K562 (cell line): ENCODE results near the gene LDLR. TPM values are rescaled to one million over a fixed set of nuclear protein-coding genes. Genes with fewer than 3 reads are reported as not detected.

Experiments used
- ATF1 ChIP-seq, 2 experiments: fragments of 450-650 bp in 1 of 2; IDR thresholded peaks; 2 replicates each; pipeline ENCODE4 v1.6.1; 2016; ENCODE audit warnings: missing compliant biosample characterization in 1 of 2, missing genetic modification characterization in 1 of 2
- BRD4 ChIP-seq: fragments of 200-600 bp; sonication (generic); IDR thresholded peaks from 2 replicates; pipeline ENCODE4 v1.6.1; 2017; ENCODE audit warnings: inconsistent platforms
- COPS2 ChIP-seq: fragments of 450-650 bp; conservative IDR thresholded peaks from 2 replicates; pipeline ENCODE4 v1.6.1; 2016; ENCODE audit warnings: mild to moderate bottlenecking, moderate library complexity
- CREBBP ChIP-seq: IDR thresholded peaks from one replicate; pipeline ENCODE4 v1.6.1; 2012; ENCODE audit warnings: low read depth, mild to moderate bottlenecking, control low read depth, inconsistent platforms, low read length
- ESRRA ChIP-seq: fragments of 450-650 bp; IDR thresholded peaks from 2 replicates; pipeline ENCODE4 v1.6.1; 2014; ENCODE audit warnings: low read depth, mild to moderate bottlenecking, moderate library complexity, borderline replicate concordance
- ETV5 ChIP-seq: sonication (generic); formaldehyde crosslinking; IDR thresholded peaks from 2 replicates; pipeline ENCODE4 v1.4.0; 2020; ENCODE audit warnings: low read depth, mild to moderate bottlenecking, missing genetic modification reagents
- HDAC3 ChIP-seq: fragments of 450-650 bp; IDR thresholded peaks from 2 replicates; pipeline ENCODE4 v1.6.1; 2018; ENCODE audit warnings: borderline replicate concordance, mild to moderate bottlenecking, moderate library complexity; ENCODE audit not compliant: partially characterized antibody
- HMG20B ChIP-seq: fragments of 250-450 bp; sonication (Bioruptor Pico); IDR thresholded peaks from 2 replicates; pipeline ENCODE4 v1.5.0; 2021; ENCODE audit warnings: mild to moderate bottlenecking
- SAP30 ChIP-seq: fragments of 200-600 bp; sonication (generic); IDR thresholded peaks from 2 replicates; pipeline ENCODE4 v1.6.1; 2012; ENCODE audit warnings: borderline replicate concordance, low read depth, mild to moderate bottlenecking, moderate library complexity, low read length, control low read depth, inconsistent platforms; ENCODE audit not compliant: insufficient read depth, poor library complexity, severe bottlenecking
- SMARCA4 ChIP-seq: fragments of 450-650 bp; IDR thresholded peaks from 2 replicates; pipeline ENCODE4 v1.6.1; 2016
- TAF15 ChIP-seq: fragments of 200-400 bp; formaldehyde crosslinking; IDR thresholded peaks from 2 replicates; pipeline ENCODE4 v1.6.1; 2017; ENCODE audit warnings: mild to moderate bottlenecking, low read depth, low read length, moderate library complexity
- TBL1XR1 ChIP-seq, 2 experiments: IDR thresholded peaks; 2 replicates each; pipeline ENCODE4 v1.6.1; 2012; ENCODE audit warnings: improper control_type of control experiment in 2 of 2, low read length in 2 of 2, mild to moderate bottlenecking in 1 of 2
- TRIM24 ChIP-seq, 2 experiments: fragments of 450-650 bp; IDR thresholded peaks; 2 replicates each; pipeline ENCODE4 v1.6.1; 2016
- XRCC4 ChIP-seq: IDR thresholded peaks from one replicate; pipeline ENCODE4 v1.6.1; 2011; ENCODE audit not compliant: insufficient read depth, insufficient read length; ENCODE audit errors: extremely low read depth
- ZNF707 ChIP-seq: fragments of 250-450 bp; sonication (Bioruptor Pico); conservative IDR thresholded peaks from 2 replicates; pipeline ENCODE4 v1.8.0; 2022; ENCODE audit warnings: inconsistent platforms, mild to moderate bottlenecking, moderate library complexity
- ZNF764 ChIP-seq: fragments of 250-450 bp; sonication (Bioruptor Pico); IDR thresholded peaks from 2 replicates; pipeline ENCODE4 v1.4.0; 2020; ENCODE audit warnings: low read depth, mild to moderate bottlenecking, moderate library complexity
- polyA plus RNA-seq, 8 experiments: library from polyadenylated mRNA; depleted of rRNA in 4 of 8; stranded (reverse) in 5 of 8; unstranded in 3 of 8; fragments of >200 nt; fragmentation: Nextera tagmentation in 2 of 8; fragmentation: Illumina TruSeq in 1 of 8; extraction: Ambion mirVana in 2 of 8; extraction: Trizol in 1 of 8; gene quantifications; 2 replicates each; pipeline versions ENCODE4 v1.2.1 to v1.2.3, GENCODE V29; 2011 to 2014; ENCODE audit warnings: inconsistent platforms in 1 of 8, missing spikeins in 1 of 8
- total RNA-seq, 7 experiments: library from RNA; depleted of rRNA in 6 of 7; stranded (reverse); fragments of >200 nt in 6 of 7; fragmentation: Illumina TruSeq in 2 of 7; extraction: Trizol in 2 of 7; gene quantifications; 2 replicates each; pipeline versions ENCODE4 v1.2.1 to v1.2.3, GENCODE V29; 2011 to 2021; ENCODE audit warnings: low replicate concordance in 1 of 7
- TF ChIP-seq, protein P1 (sequence below): sonication (generic); formaldehyde crosslinking; IDR thresholded peaks from 2 replicates; pipeline ENCODE4 v1.8.0; 2022; ENCODE audit warnings: mild to moderate bottlenecking, missing genetic modification reagents
- TF ChIP-seq, protein P2 (sequence below): fragments of 250-450 bp; sonication (Bioruptor Pico); IDR thresholded peaks from 2 replicates; pipeline ENCODE4 v1.8.0; 2021; ENCODE audit warnings: moderate library complexity, mild to moderate bottlenecking, inconsistent platforms
- TF ChIP-seq, protein P3 (sequence below): sonication (generic); IDR thresholded peaks from 2 replicates; pipeline ENCODE4 v1.6.1; 2016
- TF ChIP-seq, protein P4 (sequence below): fragments of 250-450 bp; sonication (Bioruptor Pico); IDR thresholded peaks from 2 replicates; pipeline ENCODE4 v1.8.0; 2022; ENCODE audit warnings: moderate library complexity, mild to moderate bottlenecking, inconsistent platforms
- TF ChIP-seq, protein P5 (sequence below): sonication (generic); formaldehyde crosslinking; IDR thresholded peaks from 2 replicates; pipeline ENCODE4 v1.8.0; 2022; ENCODE audit warnings: mild to moderate bottlenecking, low read depth, missing genetic modification reagents
- TF ChIP-seq, protein P6 (sequence below), 3 experiments: fragments of 200-800 bp in 1 of 3; sonication (Bioruptor generic) in 1 of 3; sonication (generic) in 1 of 3; formaldehyde crosslinking in 1 of 3; IDR thresholded peaks; 2 replicates each; pipeline versions ENCODE4 v1.6.1 to v1.8.0; 2016 to 2022; ENCODE audit warnings: mild to moderate bottlenecking in 2 of 3, missing compliant biosample characterization in 2 of 3, missing genetic modification characterization in 2 of 3, missing genetic modification reagents in 1 of 3

LDLR gene
- total and polyA plus RNA-seq, 9 of the 15 experiments (the other 6 are each of a cell fraction or from before 2014, with no cell fraction given), result 19.9 to 114 (median 56.3) TPM

DNA sequence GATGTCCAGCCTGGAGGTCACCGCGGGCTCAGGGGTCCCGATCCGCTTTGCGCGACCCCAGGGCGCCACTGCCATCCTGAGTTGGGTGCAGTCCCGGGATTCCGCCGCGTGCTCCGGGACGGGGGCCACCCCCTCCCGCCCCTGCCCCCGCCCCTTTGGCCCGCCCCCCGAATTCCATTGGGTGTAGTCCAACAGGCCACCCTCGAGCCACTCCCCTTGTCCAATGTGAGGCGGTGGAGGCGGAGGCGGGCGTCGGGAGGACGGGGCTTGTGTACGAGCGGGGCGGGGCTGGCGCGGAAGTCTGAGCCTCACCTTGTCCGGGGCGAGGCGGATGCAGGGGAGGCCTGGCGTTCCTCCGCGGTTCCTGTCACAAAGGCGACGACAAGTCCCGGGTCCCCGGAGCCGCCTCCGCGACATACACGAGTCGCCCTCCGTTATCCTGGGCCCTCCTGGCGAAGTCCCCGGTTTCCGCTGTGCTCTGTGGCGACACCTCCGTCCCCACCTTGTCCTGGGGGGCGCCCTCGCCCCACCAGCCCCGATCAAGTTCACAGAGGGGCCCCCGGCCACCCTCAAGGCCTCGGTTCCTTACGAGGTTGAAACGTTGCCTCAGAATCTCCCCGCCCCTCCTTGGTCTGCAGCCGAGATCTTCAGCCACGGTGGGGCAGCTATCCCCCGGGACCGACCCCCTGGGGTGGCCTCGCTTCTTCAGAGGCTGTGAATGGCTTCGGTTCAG, 1.2 kb downstream of the LDLR start (continued):
- no peak for TF ChIP-seq HDAC3
- no peak for TF ChIP-seq BRD4
- no peak for TF ChIP-seq CREBBP
- no peak for TF ChIP-seq SMARCA4
- TF ChIP-seq, protein P1, sequence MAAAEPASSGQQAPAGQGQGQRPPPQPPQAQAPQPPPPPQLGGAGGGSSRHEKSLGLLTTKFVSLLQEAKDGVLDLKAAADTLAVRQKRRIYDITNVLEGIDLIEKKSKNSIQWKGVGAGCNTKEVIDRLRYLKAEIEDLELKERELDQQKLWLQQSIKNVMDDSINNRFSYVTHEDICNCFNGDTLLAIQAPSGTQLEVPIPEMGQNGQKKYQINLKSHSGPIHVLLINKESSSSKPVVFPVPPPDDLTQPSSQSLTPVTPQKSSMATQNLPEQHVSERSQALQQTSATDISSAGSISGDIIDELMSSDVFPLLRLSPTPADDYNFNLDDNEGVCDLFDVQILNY (CRISPR knock-in tag), result no peak
- TF ChIP-seq XRCC4, result no peak
- TF ChIP-seq, protein P2, sequence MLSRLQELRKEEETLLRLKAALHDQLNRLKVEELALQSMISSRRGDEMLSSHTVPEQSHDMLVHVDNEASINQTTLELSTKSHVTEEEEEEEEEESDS (CRISPR knock-in tag), result no peak
- no peak for TF ChIP-seq ESRRA
- 0 out of 2 replicates have a peak, but pooled peaks have one; percentile 19 for TF ChIP-seq ETV5 (CRISPR knock-in tag)
- TF ChIP-seq, protein P3, sequence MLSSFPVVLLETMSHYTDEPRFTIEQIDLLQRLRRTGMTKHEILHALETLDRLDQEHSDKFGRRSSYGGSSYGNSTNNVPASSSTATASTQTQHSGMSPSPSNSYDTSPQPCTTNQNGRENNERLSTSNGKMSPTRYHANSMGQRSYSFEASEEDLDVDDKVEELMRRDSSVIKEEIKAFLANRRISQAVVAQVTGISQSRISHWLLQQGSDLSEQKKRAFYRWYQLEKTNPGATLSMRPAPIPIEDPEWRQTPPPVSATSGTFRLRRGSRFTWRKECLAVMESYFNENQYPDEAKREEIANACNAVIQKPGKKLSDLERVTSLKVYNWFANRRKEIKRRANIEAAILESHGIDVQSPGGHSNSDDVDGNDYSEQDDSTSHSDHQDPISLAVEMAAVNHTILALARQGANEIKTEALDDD, result no peak
- no peak for TF ChIP-seq TRIM24 (IDR thresholded peaks at IDR 0.05)
- TF ChIP-seq ZNF707, result no peak
- TF ChIP-seq, protein P4, sequence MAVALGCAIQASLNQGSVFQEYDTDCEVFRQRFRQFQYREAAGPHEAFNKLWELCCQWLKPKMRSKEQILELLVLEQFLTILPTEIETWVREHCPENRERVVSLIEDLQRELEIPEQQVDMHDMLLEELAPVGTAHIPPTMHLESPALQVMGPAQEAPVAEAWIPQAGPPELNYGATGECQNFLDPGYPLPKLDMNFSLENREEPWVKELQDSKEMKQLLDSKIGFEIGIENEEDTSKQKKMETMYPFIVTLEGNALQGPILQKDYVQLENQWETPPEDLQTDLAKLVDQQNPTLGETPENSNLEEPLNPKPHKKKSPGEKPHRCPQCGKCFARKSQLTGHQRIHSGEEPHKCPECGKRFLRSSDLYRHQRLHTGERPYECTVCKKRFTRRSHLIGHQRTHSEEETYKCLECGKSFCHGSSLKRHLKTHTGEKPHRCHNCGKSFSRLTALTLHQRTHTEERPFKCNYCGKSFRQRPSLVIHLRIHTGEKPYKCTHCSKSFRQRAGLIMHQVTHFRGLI (CRISPR knock-in tag), result no peak
- TF ChIP-seq ZNF764 (CRISPR knock-in tag), result no peak
- no peak for TF ChIP-seq COPS2
- no peak for TF ChIP-seq ATF1 (CRISPR knock-in tag; IDR thresholded peaks at IDR 0.05)
- TF ChIP-seq ATF1 (tag; IDR thresholded peaks at IDR 0.05), result peak; percentile 34
- TF ChIP-seq TAF15, result no peak
- TF ChIP-seq, protein P5, sequence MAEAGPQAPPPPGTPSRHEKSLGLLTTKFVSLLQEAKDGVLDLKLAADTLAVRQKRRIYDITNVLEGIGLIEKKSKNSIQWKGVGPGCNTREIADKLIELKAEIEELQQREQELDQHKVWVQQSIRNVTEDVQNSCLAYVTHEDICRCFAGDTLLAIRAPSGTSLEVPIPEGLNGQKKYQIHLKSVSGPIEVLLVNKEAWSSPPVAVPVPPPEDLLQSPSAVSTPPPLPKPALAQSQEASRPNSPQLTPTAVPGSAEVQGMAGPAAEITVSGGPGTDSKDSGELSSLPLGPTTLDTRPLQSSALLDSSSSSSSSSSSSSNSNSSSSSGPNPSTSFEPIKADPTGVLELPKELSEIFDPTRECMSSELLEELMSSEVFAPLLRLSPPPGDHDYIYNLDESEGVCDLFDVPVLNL (CRISPR knock-in tag), result no peak
- TF ChIP-seq, protein P6, sequence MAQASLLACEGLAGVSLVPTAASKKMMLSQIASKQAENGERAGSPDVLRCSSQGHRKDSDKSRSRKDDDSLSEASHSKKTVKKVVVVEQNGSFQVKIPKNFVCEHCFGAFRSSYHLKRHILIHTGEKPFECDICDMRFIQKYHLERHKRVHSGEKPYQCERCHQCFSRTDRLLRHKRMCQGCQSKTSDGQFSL (CRISPR knock-in tag; IDR thresholded peaks at IDR 0.05), result no peak
- TF ChIP-seq, protein P6 (tag; IDR thresholded peaks at IDR 0.05), result no peak
- TF ChIP-seq TBL1XR1 (IDR thresholded peaks at IDR 0.05; ENCODE audit: low read length in 2 of 2), result no peak; a peak in 1 of 4 replicates
- no peak for TF ChIP-seq HMG20B
- TF ChIP-seq SAP30, result peak; percentile 70
